Effector memory CD4-positive, alpha-beta T cell (primary cell): Measurements from ENCODE around the gene CTNNAL1.
"Not testable (repeated sequence)": the region's sequence is repeated elsewhere in the genome, so short reads cannot be mapped to it uniquely, and the experiment has no call there.

Experiments
- DNase-seq, 3 donors: peaks; one replicate each; pipeline ENCODE4 v3.0.0-alpha.2; 2020
- H3K27ac ChIP-seq: 2 replicates; pipeline ENCODE4 v1.7.0; 2013; ENCODE audit warnings: mild to moderate bottlenecking, low read length, moderate library complexity; ENCODE audit not compliant: insufficient read depth, poor library complexity, severe bottlenecking
- H3K27me3 ChIP-seq: replicated peaks from 2 replicates; pipeline ENCODE4 v1.7.0; 2013; ENCODE audit warnings: mild to moderate bottlenecking, low read length; ENCODE audit not compliant: insufficient read depth, control insufficient read depth, poor library complexity, severe bottlenecking
- H3K36me3 ChIP-seq: 2 replicates; pipeline ENCODE4 v1.7.0; 2013; ENCODE audit warnings: mild to moderate bottlenecking, low read length, moderate library complexity; ENCODE audit not compliant: control insufficient read depth, insufficient read depth
- H3K4me1 ChIP-seq: 2 replicates; pipeline ENCODE4 v1.7.0; 2013; ENCODE audit warnings: low read length, mild to moderate bottlenecking; ENCODE audit not compliant: control insufficient read depth, insufficient read depth, poor library complexity, severe bottlenecking
- H3K4me3 ChIP-seq: 2 replicates; pipeline ENCODE4 v1.7.0; 2013; ENCODE audit warnings: low read length, low read depth, mild to moderate bottlenecking; ENCODE audit not compliant: insufficient read depth, poor library complexity, severe bottlenecking
- H3K9me3 ChIP-seq: 2 replicates; pipeline ENCODE4 v1.7.0; 2013; ENCODE audit warnings: mild to moderate bottlenecking, low read length, moderate library complexity; ENCODE audit not compliant: control insufficient read depth

CTNNAL1 gene

DNA sequence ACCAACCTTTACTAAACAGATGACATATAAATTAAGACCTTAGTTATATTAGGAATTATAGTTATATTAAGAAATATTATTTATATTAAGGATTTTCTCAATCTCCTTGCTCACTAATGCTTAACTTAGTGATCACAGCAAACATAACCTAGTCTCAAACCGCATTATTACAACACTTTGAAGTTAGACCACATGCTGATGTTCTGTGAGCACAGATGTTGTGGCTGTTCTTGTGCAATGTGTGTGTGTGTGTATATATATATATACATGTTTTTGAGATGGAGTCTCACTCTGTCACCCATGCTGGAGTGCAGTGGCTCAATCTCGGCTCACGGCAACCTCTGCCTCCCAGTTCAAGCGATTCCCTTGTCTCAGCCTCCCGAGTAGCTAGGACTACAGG, 99.9 kb downstream of the CTNNAL1 start:
- H3K4me1 ChIP-seq, result no peaks in the 10 kb centered on the region
- no peak overlapping the region for H3K4me3 ChIP-seq
- no peaks in the 10 kb centered on the region for H3K9me3 ChIP-seq
- H3K27me3 ChIP-seq, result no peaks in the 10 kb centered on the region
- H3K27ac ChIP-seq, result no peak overlapping the region
- no peak for DNase-seq
- H3K36me3 ChIP-seq, result peaks cover 48% of the 10 kb centered on the region

DNA sequence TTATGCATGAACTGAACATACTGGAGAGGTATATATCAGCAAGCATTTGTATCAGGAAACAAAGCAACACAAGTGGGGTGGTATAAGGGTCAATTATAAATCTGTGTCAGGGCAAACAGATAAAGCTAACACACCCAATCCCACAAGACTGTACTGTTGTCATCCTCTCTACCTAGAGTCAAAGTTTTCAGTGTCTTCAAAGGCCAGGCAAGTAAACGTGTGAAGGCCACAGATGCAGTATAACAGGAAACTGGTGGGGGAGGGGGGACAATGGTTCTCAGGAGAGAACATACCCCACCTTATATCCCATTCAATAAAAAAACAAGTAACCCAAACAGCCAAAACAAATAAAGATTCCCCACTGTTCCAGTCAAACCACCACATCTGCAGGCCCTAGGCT, 101.5 kb downstream of the CTNNAL1 start:
- H3K4me3 ChIP-seq, result no peak overlapping the region
- no peaks in the 10 kb centered on the region for H3K9me3 ChIP-seq
- no peaks in the 10 kb centered on the region for H3K27me3 ChIP-seq
- H3K27ac ChIP-seq, result no peak overlapping the region
- no peaks in the 10 kb centered on the region for H3K4me1 ChIP-seq
- peaks cover 58% of the 10 kb centered on the region for H3K36me3 ChIP-seq
- no peak for DNase-seq

DNA sequence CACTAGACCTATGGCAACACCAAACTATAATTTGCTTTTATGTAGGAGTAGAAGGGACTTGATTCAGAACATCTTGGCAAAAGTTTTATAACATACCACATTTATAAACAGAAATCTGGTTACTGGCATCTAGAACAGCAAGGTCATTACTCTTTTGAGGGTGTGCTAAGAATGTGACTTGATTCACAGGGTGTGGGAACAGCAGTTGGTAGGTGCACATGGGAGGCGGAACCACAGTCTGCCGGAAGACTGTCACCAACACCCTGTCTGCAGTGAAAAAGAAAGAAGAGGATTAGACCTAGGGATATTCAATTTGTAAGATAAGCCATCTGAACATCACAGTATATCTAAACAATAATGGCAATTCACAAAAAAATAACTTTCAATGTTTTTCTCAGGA, 102.4 kb downstream of the CTNNAL1 start:
- Histone ChIP-seq H3K4me1 (no peaks in the 10 kb centered on the region), H3K36me3 (peaks cover 62% of the 10 kb centered on the region), H3K27ac (no peak overlapping the region), H3K27me3 (no peaks in the 10 kb centered on the region), H3K9me3 (no peaks in the 10 kb centered on the region), H3K4me3 (no peak overlapping the region)
- no peak for DNase-seq

DNA sequence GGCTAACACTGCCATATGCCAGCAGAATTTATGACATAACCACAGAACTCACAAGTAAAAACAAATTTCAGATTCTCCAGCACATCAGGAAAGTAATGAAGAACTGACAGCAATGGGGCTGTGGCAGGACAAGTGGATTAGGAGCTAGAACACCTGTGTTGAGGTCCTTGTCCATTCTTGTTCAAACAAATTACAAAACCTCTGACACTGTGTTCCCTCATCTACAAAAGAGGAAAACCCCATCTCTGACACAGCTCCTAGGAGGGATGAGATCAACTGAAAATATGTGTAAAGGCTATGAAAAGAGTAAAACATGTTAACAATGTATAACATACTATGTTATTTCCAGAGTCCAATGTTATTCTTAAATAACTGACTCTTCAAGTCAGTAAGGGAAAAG, 102.9 kb downstream of the CTNNAL1 start:
- DNase-seq, result no peak
- Histone ChIP-seq H3K27ac (no peak overlapping the region), H3K27me3 (no peaks in the 10 kb centered on the region), H3K4me3 (no peak overlapping the region), H3K9me3 (no peaks in the 10 kb centered on the region), H3K36me3 (peaks cover 61% of the 10 kb centered on the region), H3K4me1 (no peaks in the 10 kb centered on the region)

DNA sequence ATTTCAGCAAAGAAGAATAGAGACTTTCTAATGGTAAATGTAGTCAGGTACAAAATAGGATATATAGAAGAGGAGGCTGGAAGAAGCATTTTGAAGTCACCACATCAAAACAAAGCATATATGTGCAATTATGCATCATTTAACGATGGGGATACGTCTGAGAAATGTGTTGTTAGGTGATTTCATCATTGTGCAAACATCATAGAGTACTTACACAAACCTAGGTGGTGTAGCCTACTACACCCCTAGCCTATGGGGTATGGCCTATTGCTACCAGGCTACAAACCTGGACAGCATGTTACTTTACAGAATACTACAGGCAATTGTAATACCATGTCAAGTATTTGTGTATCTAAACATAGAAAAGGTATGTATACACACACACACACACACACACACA, 107.8 kb downstream of the CTNNAL1 start:
- Histone ChIP-seq H3K9me3 (no peaks in the 10 kb centered on the region), H3K27ac (no peak overlapping the region), H3K4me1 (no peaks in the 10 kb centered on the region), H3K4me3 (no peak overlapping the region), H3K36me3 (peaks cover 85% of the 10 kb centered on the region), H3K27me3 (no peaks in the 10 kb centered on the region)
- no peak for DNase-seq

DNA sequence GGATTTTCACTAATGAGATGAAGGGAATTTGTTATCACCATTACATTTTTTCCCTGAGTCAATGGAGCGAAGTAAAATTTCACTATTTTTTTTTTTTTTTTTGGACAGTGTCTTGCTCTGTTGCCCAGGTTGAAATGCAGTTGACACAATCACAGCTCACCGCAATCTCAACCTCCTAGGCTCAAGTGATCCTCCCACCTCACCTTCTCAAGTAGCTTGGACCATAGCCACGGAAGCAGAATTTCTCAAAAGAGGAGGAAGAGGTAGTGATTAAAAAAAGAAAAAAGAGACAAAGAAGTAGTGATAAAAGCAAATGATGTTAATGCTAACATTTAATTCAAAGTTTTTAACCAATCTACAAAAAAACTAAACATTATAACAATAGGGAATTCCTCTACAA, 109.1 kb downstream of the CTNNAL1 start:
- Histone ChIP-seq H3K4me1 (no peaks in the 10 kb centered on the region), H3K27ac (no peak overlapping the region), H3K36me3 (peaks cover 85% of the 10 kb centered on the region), H3K27me3 (no peaks in the 10 kb centered on the region), H3K9me3 (no peaks in the 10 kb centered on the region), H3K4me3 (no peak overlapping the region)
- DNase-seq, result no peak

DNA sequence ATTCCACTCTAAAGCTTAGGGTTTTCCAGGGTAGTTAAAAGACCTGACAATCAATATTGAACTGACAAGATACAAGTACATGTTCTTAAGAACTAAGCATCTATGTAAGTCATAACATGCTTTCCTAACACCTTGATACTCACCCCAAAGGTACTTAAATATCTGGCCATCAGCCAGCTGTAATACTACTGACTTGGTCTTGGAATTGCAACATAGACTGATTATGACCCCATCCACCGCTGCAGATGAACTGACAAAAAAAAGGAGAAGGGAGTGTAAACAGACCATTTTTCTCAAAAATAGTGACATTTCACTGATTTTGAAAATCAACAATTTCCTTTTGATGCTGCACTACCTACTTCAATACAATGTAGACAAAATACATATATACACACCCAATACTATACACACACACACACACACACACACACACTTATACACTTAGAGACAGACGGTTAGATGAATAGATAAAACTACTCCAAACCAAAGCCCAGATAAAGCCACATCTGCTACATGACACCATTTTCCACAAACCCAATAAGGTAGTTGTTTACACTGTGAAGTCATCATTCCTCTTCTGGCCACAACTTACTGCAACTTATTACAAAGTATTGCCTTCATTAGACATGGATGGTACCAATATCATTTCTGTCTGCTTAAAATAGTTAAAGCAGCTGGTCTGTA, 109.7 kb downstream of the CTNNAL1 start:
- H3K4me3 ChIP-seq, result no peak overlapping the region
- no peaks in the 10 kb centered on the region for H3K4me1 ChIP-seq
- DNase-seq, result no peak
- H3K9me3 ChIP-seq, result no peaks in the 10 kb centered on the region
- H3K36me3 ChIP-seq, result peaks cover 83% of the 10 kb centered on the region
- no peaks in the 10 kb centered on the region for H3K27me3 ChIP-seq
- H3K27ac ChIP-seq, result no peak overlapping the region

DNA sequence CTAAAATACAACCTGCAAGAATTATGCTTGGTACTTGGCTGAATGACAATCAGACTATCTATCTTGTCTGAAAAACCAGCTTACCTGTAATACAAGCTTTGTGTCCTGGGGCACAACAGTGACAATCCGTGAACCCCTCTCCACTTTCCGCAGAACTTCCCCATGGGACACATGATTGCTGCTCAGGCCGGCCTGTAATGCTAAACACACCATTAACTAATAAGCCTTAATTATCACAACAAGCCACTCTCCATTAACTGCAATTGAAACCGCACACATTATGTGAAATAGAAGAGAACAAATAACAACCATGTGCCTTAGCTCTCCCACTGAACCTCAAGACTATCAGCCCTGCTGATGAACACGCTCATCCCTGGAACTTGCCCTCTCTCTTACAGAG, 113.1 kb downstream of the CTNNAL1 start:
- Histone ChIP-seq H3K36me3 (peaks cover 79% of the 10 kb centered on the region), H3K9me3 (no peaks in the 10 kb centered on the region), H3K4me1 (no peaks in the 10 kb centered on the region), H3K4me3 (no peak overlapping the region), H3K27me3 (no peaks in the 10 kb centered on the region), H3K27ac (no peak overlapping the region)
- no peak for DNase-seq

DNA sequence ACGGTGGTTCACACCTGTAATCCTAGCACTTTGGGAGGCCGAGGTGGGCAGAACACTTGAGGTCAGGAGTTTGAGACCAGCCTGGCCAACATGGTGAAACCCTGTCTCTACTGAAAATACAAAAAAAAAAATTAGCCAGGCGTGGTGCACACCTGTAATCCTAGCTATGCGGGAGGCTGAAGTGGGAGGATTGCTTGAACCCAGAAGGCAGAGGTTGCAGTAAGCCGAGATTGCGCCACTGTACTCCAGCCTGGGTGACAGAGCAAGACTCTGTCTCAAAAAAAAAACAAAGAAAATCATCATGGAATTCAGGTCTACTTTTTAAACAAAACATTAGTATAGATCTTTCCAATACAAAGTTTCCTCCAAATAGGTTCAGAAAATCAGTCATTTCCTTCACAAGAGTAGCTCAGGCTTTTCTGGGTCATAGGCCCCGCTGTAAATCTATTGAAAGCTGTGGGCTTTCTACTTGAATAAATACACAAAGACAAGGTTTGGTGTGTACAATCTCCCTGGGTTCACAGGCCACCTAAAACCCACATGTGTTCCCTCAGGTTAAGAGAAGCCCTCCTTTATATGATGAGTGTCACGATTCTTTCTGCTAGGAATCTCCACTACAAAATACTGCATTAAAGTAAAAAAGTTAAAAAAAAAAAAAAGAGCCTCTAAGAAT, 114.1 kb downstream of the CTNNAL1 start:
- H3K27ac ChIP-seq, H3K4me1 ChIP-seq, H3K4me3 ChIP-seq, DNase-seq, H3K27me3 ChIP-seq, H3K9me3 ChIP-seq: not testable (repeated sequence)
- H3K36me3 ChIP-seq, result peaks cover 71% of the 10 kb centered on the region

DNA sequence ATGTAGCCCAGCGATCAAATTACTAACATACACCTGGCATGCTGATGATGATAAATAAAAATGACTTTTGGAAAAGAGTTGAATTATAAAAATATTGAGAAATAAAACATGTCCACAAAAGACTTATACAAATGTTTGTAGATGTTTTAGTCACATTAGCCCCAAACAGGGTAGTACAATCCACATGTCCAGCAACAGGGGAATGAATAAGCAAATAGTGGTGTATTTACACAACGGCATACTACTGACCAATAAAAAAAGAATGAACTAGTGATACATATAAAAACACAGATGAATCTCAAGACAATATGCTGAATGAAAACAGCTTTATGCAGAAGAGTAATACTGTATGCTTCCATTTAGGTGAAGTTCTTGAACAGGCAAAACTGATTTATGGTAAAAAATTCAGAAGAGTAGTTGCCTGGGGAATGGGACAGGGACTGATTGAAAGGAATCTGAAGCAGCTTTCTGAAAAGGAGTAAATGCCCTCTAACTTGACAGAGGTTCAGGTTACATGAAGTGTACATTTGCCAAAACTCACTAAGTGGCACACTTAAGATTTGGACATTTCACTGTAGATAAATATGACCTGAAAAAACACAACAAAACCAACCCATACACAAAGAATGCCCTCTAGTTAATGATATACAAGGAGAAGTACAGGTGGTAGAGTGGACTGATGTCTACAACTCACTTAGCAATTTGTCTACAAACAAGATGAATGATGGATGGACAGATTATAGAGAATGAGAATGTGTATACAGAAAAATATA, 115.8 kb downstream of the CTNNAL1 start:
- Histone ChIP-seq H3K36me3 (peaks cover 74% of the 10 kb centered on the region), H3K4me3 (no peak overlapping the region)

More for the DNA sequence above, 115.8 kb downstream of the CTNNAL1 start:
- no peaks in the 10 kb centered on the region for H3K27me3 ChIP-seq
- no peak overlapping the region for H3K27ac ChIP-seq
- H3K4me1 ChIP-seq, result no peaks in the 10 kb centered on the region
- no peak for DNase-seq
- no peaks in the 10 kb centered on the region for H3K9me3 ChIP-seq
